ENCODE measurements around the gene NCR1.

- TF ChIP-seq NFIC (IDR thresholded peaks at IDR 0.05) (no peak), FOXM1 (IDR thresholded peaks at IDR 0.05; ENCODE audit: borderline replicate concordance, low read depth) (no peak), YY1 (IDR thresholded peaks at IDR 0.05; ENCODE audit: low read depth) (no peak), TAF1 (IDR thresholded peaks at IDR 0.05; ENCODE audit: low read depth) (no peak), REST (IDR thresholded peaks at IDR 0.05; ENCODE audit: low read depth) (no peak)
Observed at GRCh38 chr19:54955376-54955775, 49.4 kb downstream of the NCR1 start.

Measured in Ishikawa (cell line).